Measurements from ENCODE around the gene YTHDF1.

DNA sequence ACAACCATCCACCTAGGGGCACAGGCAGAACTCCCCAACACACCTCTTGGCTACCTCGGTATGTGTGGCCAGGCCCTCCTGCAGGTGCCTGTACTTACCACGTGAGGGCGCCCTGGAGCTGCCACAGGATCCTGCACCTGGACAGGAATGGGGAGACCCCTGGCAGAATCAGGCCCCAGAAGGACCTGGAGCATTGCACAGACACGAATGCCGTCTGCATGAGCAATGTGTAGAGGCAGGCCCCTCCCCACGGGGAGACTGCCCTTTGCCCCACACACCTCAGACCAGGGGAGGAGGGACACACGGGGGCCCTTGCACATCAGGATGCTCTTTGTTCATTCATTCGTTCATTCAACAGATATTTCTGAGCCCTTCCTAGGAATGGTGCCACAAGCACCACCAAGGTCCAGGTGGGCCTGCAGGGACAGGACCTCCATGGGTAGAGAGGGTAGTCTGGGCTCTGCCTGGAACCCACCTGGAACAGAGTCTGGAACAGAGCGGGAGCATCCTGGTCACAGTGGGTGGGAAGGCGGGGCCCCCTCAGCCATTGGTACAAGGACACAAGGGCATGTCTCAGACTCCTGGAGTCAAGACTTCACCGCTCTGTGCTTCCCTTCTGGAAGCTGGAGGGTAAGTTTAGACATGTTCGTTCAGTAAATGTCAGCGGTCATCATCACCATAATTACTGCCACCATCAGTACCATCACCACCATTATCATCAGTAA, 32.3 kb downstream of the YTHDF1 start:
- TF ChIP-seq EP300 (IDR thresholded peaks at IDR 0.05): no peak
- TF ChIP-seq POLR2A (IDR thresholded peaks at IDR 0.05; ENCODE audit: low read depth): no peak
- TF ChIP-seq, protein P1, sequence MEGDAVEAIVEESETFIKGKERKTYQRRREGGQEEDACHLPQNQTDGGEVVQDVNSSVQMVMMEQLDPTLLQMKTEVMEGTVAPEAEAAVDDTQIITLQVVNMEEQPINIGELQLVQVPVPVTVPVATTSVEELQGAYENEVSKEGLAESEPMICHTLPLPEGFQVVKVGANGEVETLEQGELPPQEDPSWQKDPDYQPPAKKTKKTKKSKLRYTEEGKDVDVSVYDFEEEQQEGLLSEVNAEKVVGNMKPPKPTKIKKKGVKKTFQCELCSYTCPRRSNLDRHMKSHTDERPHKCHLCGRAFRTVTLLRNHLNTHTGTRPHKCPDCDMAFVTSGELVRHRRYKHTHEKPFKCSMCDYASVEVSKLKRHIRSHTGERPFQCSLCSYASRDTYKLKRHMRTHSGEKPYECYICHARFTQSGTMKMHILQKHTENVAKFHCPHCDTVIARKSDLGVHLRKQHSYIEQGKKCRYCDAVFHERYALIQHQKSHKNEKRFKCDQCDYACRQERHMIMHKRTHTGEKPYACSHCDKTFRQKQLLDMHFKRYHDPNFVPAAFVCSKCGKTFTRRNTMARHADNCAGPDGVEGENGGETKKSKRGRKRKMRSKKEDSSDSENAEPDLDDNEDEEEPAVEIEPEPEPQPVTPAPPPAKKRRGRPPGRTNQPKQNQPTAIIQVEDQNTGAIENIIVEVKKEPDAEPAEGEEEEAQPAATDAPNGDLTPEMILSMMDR (IDR thresholded peaks at IDR 0.05): peak; percentile 65 to 80 (median 67)

All from esophagus muscularis mucosa (tissue), 4 donors.